GM23338 (cell line): ENCODE results near the gene OR7D4. TPM values are rescaled to one million over a fixed set of nuclear protein-coding genes. Genes with fewer than 3 reads are reported as not detected.

ENCODE experiments used
- ATAC-seq: fragments of 200-7000 bp; cut with Tn5 transposase; 3 replicates; pipeline ENCODE4 v1.9.1; 2020
- DNase-seq: peaks from one replicate; pipeline ENCODE4 v3.0.0-alpha.2; 2015; ENCODE audit warnings: low spot score
- H2AFZ ChIP-seq: fragments of 200-600 bp; sonication (generic); 2 replicates; pipeline ENCODE4 v1.8.0; 2016; ENCODE audit warnings: antibody characterized with exemption, mild to moderate bottlenecking, moderate library complexity
- H3F3A ChIP-seq: fragments of 200-600 bp; sonication (generic); replicated peaks from 2 replicates; pipeline ENCODE4 v1.8.0; 2017; ENCODE audit warnings: antibody characterized with exemption, mixed run types, low read depth
- H3K27ac ChIP-seq: fragments of 200-600 bp; sonication (generic); 2 replicates; pipeline ENCODE4 v1.6.1; 2016; ENCODE audit warnings: low read depth
- H3K27me3 ChIP-seq: fragments of 200-600 bp; sonication (generic); 2 replicates; pipeline ENCODE4 v1.8.0; 2016; ENCODE audit warnings: mild to moderate bottlenecking, mixed run types, moderate library complexity; ENCODE audit not compliant: insufficient read depth
- H3K36me3 ChIP-seq: fragments of 200-600 bp; sonication (generic); 2 replicates; pipeline ENCODE4 v1.8.0; 2016; ENCODE audit warnings: mild to moderate bottlenecking; ENCODE audit not compliant: insufficient read depth
- H3K4me1 ChIP-seq: fragments of 200-600 bp; sonication (generic); 2 replicates; pipeline ENCODE4 v1.8.0; 2016; ENCODE audit warnings: mild to moderate bottlenecking, moderate library complexity; ENCODE audit not compliant: insufficient read depth
- H3K4me2 ChIP-seq: fragments of 200-600 bp; sonication (generic); 2 replicates; pipeline ENCODE4 v1.7.1; 2017; ENCODE audit warnings: mixed run types
- H3K4me3 ChIP-seq: fragments of 200-600 bp; sonication (generic); 2 replicates; pipeline ENCODE4 v1.6.1; 2016; ENCODE audit warnings: mixed run types
- H3K79me2 ChIP-seq: fragments of 200-600 bp; sonication (generic); replicated peaks from 2 replicates; pipeline ENCODE4 v1.8.0; 2017; ENCODE audit warnings: mild to moderate bottlenecking; ENCODE audit not compliant: insufficient read depth
- H3K9me2 ChIP-seq: fragments of 200-600 bp; sonication (generic); 2 replicates; pipeline ENCODE4 v1.8.0; 2017; ENCODE audit not compliant: insufficient read depth
- H4K20me1 ChIP-seq: fragments of 200-600 bp; sonication (generic); replicated peaks from 2 replicates; pipeline ENCODE4 v1.8.0; 2017; ENCODE audit warnings: mild to moderate bottlenecking; ENCODE audit not compliant: insufficient read depth
- H3K27ac Mint-ChIP-seq: 2 replicates; pipeline ENCODE4 v1.8.0; 2020; ENCODE audit warnings: inconsistent platforms, mild to moderate bottlenecking, moderate library complexity, mixed read lengths
- H3K27me3 Mint-ChIP-seq: 3 replicates; pipeline ENCODE4 v1.8.0; 2022; ENCODE audit warnings: low read depth, mild to moderate bottlenecking, moderate library complexity, mixed read lengths, inconsistent platforms; ENCODE audit not compliant: insufficient read depth, poor library complexity
- H3K36me3 Mint-ChIP-seq: 3 replicates; pipeline ENCODE4 v1.8.0; 2021; ENCODE audit warnings: low read depth, mild to moderate bottlenecking, inconsistent platforms, moderate library complexity, mixed read lengths
- H3K4me1 Mint-ChIP-seq: 3 replicates; pipeline ENCODE4 v1.8.0; 2020; ENCODE audit warnings: mild to moderate bottlenecking, inconsistent platforms, mixed read lengths
- H3K4me3 Mint-ChIP-seq: 3 replicates; pipeline ENCODE4 v1.8.0; 2021; ENCODE audit warnings: moderate library complexity, mild to moderate bottlenecking, inconsistent platforms, mixed read lengths
- H3K9me3 Mint-ChIP-seq: 3 replicates; pipeline ENCODE4 v1.8.0; 2020; ENCODE audit warnings: moderate library complexity, mild to moderate bottlenecking, inconsistent platforms, mixed read lengths
- CREB1 ChIP-seq: fragments of 250-450 bp; sonication (Bioruptor Pico); IDR thresholded peaks from 2 replicates; pipeline ENCODE4 v1.5.0; 2020; ENCODE audit warnings: low read depth, mild to moderate bottlenecking, moderate library complexity
- EZH2phosphoT487 ChIP-seq: fragments of 200-600 bp; sonication (generic); IDR thresholded peaks from one replicate; pipeline ENCODE4 v1.8.1; 2018; ENCODE audit warnings: antibody characterized with exemption; ENCODE audit not compliant: unreplicated experiment
- JUNB ChIP-seq: IDR thresholded peaks from one replicate; pipeline ENCODE4 v1.6.1; 2016; ENCODE audit warnings: antibody characterized with exemption; ENCODE audit not compliant: unreplicated experiment
- POLR2AphosphoS5 ChIP-seq: IDR thresholded peaks from 2 replicates; pipeline ENCODE4 v1.6.1; 2016; ENCODE audit warnings: antibody characterized with exemption, low read depth
- STAT1 ChIP-seq: IDR thresholded peaks from one replicate; pipeline ENCODE4 v1.6.1; 2016; ENCODE audit warnings: antibody characterized with exemption; ENCODE audit not compliant: unreplicated experiment
- ZNF114 ChIP-seq: fragments of 250-450 bp; sonication (Bioruptor Pico); IDR thresholded peaks from 2 replicates; pipeline ENCODE4 v1.5.0; 2020; ENCODE audit warnings: mild to moderate bottlenecking, moderate library complexity
- ZNF331 ChIP-seq: fragments of 250-450 bp; sonication (Bioruptor Pico); IDR thresholded peaks from 2 replicates; pipeline ENCODE4 v1.5.0; 2020; ENCODE audit warnings: low read depth, mild to moderate bottlenecking, moderate library complexity
- long read RNA-seq: library from polyadenylated mRNA; unstranded; transcript quantifications from one replicate; pipeline ENCODE4 v2.0.0, GENCODE V29; 2020; ENCODE audit not compliant: unreplicated experiment
- polyA plus RNA-seq: library from polyadenylated mRNA; unstranded; fragments of >200 nt; fragmentation: Nextera tagmentation; extraction: Ambion mirVana; gene quantifications from 2 replicates; pipeline ENCODE4 v1.2.1, GENCODE V29; 2016
- total RNA-seq: library from RNA; depleted of rRNA; stranded (reverse); fragments of >200 nt; shearing (Covaris generic); gene quantifications from 2 replicates; pipeline ENCODE4 v1.2.3, GENCODE V29; 2014; rRNA removed
- TF ChIP-seq, protein P1 (sequence below), 2 experiments: fragments of 200-600 bp in 1 of 2; sonication (generic) in 1 of 2; conservative IDR thresholded peaks; 2 replicates each; pipeline versions ENCODE4 v1.5.1 to v1.6.1; 2016 to 2017; ENCODE audit warnings: antibody characterized with exemption in 2 of 2, low read depth in 2 of 2, mild to moderate bottlenecking in 2 of 2, moderate library complexity in 1 of 2
- TF ChIP-seq, protein P2 (sequence below): IDR thresholded peaks from 2 replicates; pipeline ENCODE4 v1.6.1; 2016; ENCODE audit warnings: antibody characterized with exemption
- TF ChIP-seq, protein P3 (sequence below): IDR thresholded peaks from one replicate; pipeline ENCODE4 v1.6.1; 2018; ENCODE audit warnings: antibody characterized with exemption; ENCODE audit not compliant: unreplicated experiment

OR7D4 gene
- total RNA-seq (not detected in 2 replicates), polyA plus RNA-seq (not detected in 2 replicates)
- long read RNA-seq, result 0 reads

DNA sequence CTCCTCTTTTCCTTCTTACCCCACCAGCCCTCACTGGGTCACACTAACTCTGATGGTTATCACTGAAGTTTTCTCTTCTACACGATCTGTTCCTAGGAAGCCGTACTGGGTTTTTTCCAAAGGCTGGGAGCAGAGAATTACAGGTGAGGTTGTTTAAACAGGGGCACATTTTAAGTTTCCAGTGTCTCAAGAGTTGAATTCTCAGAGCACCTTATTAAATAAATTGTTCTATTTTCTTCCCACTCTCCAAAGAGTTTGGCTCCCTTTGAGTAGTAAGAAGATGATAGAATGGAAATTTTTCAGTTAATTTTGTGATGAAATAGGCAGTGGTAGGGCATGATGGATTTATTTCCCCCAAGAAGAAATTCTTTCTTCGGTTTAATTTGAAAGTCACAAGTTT, at the start of gene OR7D4:
OR7D4 (minus strand) TSS at position 101 of the 400 bp plus-strand sequence. CDS start 4,752 bp downstream, outside the sequence.
- no peaks in the 10 kb centered on the region for H3K4me1 Mint-ChIP-seq
- no peak within 1 kb of the TSS for H3K27ac ChIP-seq
- no peak for TF ChIP-seq JUNB
- H3K4me3 ChIP-seq, result no peak within 1 kb of the TSS
- H3F3A ChIP-seq, result no peaks in the 10 kb centered on the region
- H3K27ac Mint-ChIP-seq, result no peak within 1 kb of the TSS
- H3K27me3 Mint-ChIP-seq, result no peaks in the 10 kb centered on the region
- no peak within 1 kb of the TSS for H3K4me3 Mint-ChIP-seq
- no peaks in the 10 kb centered on the region for H3K4me1 ChIP-seq
- H3K36me3 Mint-ChIP-seq, result peaks cover 43% of the 10 kb centered on the region
- no peaks in the 10 kb centered on the region; the same call in 1 of the 2 replicates for H3K36me3 ChIP-seq
- H3K4me2 ChIP-seq, result no peak within 1 kb of the TSS
- H3K9me2 ChIP-seq, result no peaks in the 10 kb centered on the region
- DNase-seq (no peak), ATAC-seq (no peak)
- H3K9me3 Mint-ChIP-seq, result peaks cover 94% of the 10 kb centered on the region
- no peaks in the 10 kb centered on the region for H3K79me2 ChIP-seq
- no peaks in the 10 kb centered on the region for H3K27me3 ChIP-seq
- no peaks in the 10 kb centered on the region for H4K20me1 ChIP-seq
- H2AFZ ChIP-seq, result no peak within 1 kb of the TSS

DNA sequence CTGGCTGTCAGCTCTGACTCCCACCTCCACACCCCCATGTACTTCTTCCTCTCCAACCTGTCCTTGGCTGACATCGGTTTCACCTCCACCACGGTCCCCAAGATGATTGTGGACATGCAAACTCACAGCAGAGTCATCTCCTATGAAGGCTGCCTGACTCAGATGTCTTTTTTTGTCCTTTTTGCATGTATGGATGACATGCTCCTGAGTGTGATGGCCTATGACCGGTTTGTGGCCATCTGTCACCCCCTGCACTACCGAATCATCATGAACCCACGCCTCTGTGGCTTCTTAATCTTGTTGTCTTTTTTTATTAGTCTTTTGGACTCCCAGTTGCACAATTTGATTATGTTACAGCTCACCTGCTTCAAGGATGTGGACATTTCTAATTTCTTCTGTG, 31.8 kb upstream of the OR7D4 start:
- TF ChIP-seq, protein P1, sequence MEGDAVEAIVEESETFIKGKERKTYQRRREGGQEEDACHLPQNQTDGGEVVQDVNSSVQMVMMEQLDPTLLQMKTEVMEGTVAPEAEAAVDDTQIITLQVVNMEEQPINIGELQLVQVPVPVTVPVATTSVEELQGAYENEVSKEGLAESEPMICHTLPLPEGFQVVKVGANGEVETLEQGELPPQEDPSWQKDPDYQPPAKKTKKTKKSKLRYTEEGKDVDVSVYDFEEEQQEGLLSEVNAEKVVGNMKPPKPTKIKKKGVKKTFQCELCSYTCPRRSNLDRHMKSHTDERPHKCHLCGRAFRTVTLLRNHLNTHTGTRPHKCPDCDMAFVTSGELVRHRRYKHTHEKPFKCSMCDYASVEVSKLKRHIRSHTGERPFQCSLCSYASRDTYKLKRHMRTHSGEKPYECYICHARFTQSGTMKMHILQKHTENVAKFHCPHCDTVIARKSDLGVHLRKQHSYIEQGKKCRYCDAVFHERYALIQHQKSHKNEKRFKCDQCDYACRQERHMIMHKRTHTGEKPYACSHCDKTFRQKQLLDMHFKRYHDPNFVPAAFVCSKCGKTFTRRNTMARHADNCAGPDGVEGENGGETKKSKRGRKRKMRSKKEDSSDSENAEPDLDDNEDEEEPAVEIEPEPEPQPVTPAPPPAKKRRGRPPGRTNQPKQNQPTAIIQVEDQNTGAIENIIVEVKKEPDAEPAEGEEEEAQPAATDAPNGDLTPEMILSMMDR (conservative IDR thresholded peaks at IDR 0.05; ENCODE audit: low read depth in 2 of 2), result no peak
- TF ChIP-seq EZH2phosphoT487 (no peak), ZNF331 (CRISPR knock-in tag) (no peak), STAT1 (no peak), POLR2AphosphoS5 (no peak), CREB1 (CRISPR knock-in tag) (no peak), ZNF114 (CRISPR knock-in tag) (no peak)
- TF ChIP-seq, protein P2, sequence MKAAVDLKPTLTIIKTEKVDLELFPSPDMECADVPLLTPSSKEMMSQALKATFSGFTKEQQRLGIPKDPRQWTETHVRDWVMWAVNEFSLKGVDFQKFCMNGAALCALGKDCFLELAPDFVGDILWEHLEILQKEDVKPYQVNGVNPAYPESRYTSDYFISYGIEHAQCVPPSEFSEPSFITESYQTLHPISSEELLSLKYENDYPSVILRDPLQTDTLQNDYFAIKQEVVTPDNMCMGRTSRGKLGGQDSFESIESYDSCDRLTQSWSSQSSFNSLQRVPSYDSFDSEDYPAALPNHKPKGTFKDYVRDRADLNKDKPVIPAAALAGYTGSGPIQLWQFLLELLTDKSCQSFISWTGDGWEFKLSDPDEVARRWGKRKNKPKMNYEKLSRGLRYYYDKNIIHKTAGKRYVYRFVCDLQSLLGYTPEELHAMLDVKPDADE, result no peak
- TF ChIP-seq, protein P3, sequence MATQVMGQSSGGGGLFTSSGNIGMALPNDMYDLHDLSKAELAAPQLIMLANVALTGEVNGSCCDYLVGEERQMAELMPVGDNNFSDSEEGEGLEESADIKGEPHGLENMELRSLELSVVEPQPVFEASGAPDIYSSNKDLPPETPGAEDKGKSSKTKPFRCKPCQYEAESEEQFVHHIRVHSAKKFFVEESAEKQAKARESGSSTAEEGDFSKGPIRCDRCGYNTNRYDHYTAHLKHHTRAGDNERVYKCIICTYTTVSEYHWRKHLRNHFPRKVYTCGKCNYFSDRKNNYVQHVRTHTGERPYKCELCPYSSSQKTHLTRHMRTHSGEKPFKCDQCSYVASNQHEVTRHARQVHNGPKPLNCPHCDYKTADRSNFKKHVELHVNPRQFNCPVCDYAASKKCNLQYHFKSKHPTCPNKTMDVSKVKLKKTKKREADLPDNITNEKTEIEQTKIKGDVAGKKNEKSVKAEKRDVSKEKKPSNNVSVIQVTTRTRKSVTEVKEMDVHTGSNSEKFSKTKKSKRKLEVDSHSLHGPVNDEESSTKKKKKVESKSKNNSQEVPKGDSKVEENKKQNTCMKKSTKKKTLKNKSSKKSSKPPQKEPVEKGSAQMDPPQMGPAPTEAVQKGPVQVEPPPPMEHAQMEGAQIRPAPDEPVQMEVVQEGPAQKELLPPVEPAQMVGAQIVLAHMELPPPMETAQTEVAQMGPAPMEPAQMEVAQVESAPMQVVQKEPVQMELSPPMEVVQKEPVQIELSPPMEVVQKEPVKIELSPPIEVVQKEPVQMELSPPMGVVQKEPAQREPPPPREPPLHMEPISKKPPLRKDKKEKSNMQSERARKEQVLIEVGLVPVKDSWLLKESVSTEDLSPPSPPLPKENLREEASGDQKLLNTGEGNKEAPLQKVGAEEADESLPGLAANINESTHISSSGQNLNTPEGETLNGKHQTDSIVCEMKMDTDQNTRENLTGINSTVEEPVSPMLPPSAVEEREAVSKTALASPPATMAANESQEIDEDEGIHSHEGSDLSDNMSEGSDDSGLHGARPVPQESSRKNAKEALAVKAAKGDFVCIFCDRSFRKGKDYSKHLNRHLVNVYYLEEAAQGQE, result no peak
- no peaks in the 10 kb centered on the region for H3K9me2 ChIP-seq
- peaks cover 3% of the 10 kb centered on the region for H3K36me3 ChIP-seq
- no peaks in the 10 kb centered on the region for H3K4me1 ChIP-seq
- Mint-ChIP-seq H3K4me1 (no peaks in the 10 kb centered on the region), H3K4me3 (no peak overlapping the region), H3K36me3 (peaks cover 29% of the 10 kb centered on the region), H3K9me3 (peaks cover 95% of the 10 kb centered on the region), H3K27ac (no peak overlapping the region), H3K27me3 (peaks cover 2% of the 10 kb centered on the region)
- ATAC-seq (no peak), DNase-seq (no peak)
- H3K4me2 ChIP-seq, result no peak overlapping the region
- H3K79me2 ChIP-seq, result no peaks in the 10 kb centered on the region
- H2AFZ ChIP-seq, result no peak overlapping the region
- no peaks in the 10 kb centered on the region for H3F3A ChIP-seq
- H4K20me1 ChIP-seq, result no peaks in the 10 kb centered on the region
- H3K27me3 ChIP-seq, result no peaks in the 10 kb centered on the region
- no peak overlapping the region for H3K4me3 ChIP-seq
- H3K27ac ChIP-seq, result no peak overlapping the region
